Measurements from ENCODE around the gene CLRN1.

CLRN1 gene

DNA sequence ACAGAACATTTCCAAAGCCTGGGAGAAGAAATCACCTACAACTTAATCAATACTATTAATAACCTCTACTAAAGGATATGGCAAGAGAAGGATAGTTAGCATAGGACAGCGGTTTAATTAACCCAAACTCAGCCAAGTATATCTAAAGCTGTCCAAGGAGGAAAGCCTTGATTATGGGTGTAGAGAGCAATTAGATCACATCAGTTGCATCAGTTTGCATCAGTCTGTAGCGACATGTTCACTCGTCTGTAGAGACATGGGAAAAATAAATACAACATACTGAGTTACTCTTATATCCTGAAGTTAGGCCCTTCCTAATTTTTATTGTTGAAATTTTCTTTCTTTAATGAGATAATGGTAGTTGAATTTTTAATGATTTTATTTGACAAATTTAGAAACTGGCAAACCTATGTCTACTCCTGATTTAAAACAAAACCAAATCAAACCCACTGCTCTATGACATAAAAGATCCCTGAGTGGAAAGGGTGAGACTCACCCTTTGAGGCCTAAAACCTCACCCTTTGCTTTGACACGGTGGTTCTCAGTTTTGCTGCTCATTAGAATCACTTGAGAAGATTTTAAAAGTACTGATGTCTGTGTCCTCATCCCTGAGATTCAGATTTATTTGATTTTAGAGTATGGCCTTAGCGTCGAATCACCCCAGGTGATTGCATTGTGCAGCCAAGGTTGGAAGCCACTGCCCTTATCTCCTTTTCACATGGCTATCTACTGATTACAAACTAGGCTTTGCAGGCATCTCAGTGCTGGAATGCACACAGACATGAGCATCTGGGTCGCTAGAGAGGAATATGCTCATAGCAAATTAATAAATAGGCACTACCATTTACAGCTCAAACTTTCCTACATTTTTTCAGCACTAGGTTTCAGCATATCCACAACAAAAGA is 2.8 kb upstream of the CLRN1 start:
- DNase-seq, result no peak

DNA sequence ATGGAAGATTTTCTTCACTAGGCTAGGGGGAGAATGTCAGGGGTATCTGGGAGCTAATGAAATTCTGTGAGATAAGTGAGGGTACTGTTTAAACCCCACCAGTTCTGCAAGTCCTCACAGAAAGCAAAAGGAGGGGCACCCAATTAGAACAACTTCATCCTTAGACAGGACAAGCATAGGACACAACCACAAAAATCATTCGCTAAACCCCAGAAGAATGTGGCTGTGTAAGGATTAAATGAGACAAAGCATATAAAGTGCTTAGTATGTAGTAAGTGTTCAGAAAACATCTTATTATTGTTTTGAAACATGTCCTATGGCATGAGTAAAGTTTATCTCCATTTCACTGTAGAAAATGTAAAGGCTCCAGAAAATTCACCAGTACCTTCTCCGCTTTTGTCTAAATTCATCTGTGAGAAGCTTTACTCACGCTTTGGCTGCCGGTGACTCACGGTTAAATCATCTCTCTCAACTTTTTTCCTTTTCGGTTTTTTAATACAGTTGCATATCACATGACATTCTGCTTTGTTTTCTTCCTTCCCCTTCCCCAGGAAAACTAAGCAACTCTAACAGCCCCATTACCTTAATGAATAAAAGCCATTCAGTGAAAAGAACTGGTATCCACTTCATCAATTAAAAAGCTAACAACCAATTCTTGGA is 1.7 kb downstream of the CLRN1 start:
- DNase-seq, result no peak

DNA sequence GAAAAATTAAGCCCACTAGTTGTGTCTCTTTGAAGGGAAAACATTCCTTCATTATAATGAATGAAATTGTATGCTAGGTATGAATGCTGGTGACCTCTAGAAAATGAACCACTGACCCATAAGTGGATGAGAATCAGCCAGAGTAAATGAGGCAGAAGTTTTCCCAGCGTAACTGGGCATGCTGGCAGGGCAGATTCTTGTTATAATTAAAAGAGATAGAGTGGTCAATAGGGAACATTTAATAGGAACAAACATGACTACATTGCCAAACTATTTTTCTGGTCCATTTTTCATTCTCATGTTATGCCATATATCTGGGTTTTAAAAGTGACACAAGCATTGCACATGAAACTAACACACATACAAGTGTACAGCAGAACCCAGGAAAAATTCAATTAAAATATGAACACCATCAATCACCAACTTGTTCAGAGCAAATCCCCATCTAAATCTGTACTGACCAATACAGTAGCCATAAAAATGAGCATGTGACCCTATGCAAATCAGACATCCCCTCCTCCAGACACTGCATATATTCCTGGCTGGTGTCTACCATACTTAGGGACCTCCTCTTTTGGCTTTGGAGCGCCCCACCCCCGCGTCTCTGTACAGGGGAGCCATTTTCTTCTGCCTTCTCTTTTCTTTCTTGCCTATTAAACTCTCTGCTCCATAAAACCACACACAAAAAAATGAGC is 4.0 kb downstream of the CLRN1 start:
- DNase-seq, result no peak

DNA sequence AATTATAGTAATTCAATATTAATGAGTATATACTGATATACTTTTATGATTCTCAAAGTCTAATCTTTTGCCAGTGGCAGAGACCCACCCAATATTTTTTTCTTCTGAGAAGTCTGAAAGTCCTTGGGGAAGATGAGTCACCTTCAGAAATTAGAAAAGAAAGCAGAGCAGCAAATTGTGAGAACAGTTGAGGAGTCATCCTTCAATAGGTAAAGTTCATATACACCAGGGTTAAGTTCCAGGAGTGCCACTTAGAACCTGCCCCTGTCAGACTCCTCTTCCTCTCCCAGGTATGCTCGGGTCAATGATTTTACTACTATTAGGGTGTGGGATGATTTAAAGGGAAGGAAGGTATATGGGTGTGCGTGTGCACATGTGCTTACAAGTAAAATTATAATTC is 7.1 kb downstream of the CLRN1 start:
- no peak for DNase-seq

DNA sequence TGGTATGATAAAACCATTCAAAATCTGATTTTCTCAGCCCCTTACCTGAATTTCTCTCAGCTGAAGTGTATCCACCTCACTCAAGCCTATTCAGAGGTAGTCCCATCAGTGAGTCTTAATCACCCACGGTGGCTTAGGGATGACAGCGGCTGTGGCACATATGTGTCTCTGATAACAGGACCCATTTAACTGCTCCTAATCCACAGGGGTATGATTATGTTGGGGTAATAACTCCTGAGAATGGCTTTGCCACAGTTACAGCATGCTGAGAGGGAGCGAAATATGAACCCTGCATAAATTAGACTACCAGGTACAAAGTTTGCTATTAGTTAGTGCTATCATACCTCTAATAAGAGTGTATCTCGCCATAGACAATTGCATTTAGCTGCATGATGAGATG is 10.6 kb downstream of the CLRN1 start:
- DNase-seq, result no peak

DNA sequence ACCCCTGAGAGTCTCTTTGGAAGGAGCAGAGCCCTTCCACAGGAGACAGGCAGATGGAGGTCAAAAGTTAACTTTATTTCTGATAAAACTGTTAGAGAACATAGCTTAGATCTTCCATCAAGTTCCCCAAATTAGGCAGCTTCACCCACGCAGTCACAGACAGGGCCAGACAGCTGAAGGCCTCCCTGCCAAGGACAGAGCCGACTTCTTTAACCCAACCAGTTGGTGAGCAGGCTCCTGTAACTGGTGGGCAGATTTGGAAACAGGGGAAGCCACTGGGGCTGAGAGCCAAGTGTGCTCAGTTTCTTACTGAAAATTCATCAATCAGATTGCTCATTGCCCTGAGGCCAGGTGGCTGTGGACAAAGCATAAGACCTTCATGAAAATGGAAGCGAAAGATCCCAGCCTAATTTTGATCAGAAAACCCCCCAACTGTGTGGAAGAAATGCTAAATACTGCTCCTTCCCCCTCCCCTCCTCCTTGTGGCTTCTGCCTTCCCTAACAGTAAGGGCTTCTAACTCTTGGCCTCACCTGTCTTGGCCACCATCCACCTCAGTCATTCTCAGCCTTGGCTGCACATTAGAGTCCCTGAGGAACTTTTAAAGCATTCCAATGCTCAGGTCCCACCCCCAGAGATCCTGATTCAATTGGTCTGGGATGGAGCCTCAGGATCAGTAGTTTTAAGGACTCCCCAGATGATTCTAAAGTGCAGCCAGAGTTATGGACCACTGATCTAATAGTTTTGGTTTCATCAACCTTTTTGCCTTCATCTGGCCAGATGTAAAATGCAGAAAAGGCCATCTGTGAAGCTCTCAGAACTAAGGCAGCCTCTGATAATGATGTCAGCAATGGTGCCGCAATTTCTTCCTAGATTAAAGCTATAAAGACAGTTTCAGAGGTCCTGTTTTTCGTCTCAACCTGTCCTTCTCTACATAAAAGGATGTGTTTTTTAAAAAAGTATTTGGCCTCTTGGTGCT is 11.5 kb downstream of the CLRN1 start:
- DNase-seq, result no peak

DNA sequence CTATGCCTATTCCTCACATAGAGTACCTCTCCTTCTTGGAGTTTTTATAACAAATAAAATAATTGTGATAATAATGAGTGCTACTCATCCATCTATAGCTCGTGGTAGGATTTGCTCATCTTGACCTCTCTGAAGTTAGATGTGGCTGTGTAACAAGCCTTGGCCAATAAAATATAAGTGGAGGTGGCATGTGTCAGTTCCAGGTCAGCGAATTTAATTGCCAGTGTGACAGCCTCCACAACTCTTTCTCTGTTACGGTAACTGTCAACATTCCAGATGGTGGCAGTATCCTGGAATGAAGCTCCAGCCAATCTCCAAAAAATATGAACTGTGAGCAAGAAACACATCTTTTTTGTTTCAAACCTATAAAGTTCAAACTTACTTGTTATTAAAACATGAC is 13.8 kb downstream of the CLRN1 start:
- no peak for DNase-seq

DNA sequence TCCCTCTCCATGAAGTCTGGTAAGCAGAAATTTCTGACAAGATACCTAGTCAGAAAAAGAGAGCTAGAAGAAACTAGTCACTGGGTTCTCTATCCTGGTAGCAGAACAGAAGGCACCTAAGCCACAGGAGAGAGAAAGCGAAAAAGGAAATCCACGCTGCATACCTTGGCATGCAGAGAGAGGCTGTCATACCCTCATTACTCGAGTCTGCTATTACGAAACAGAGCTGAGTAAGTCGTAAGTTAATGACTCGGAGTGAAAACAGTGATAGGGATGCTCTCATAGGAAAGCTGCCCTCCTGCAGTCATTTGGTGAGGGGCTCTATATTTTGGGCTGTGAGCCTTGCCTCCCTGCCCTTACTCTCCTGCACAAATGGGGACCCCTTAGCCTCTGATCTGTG is 16.2 kb downstream of the CLRN1 start:
- no peak for DNase-seq

DNA sequence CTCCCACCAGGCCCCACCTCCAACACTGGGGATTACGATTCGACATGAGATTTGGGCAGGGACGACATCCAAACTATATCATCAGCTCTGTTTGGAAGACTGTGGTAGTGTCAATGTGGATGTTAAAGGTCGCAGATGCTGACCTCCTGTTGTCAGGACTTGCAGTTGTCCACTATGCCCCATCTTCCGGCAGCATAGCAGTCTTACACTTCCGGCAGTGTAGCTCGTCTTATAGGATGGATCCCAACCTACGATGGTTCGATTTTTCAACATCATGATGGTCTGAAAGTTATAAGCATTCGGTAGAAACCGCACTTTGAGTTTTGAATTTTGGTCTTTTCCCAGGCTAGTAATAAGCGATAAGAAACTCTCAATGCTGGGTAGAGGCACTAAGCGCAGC is 20.6 kb downstream of the CLRN1 start:
- DNase-seq, result no peak

DNA sequence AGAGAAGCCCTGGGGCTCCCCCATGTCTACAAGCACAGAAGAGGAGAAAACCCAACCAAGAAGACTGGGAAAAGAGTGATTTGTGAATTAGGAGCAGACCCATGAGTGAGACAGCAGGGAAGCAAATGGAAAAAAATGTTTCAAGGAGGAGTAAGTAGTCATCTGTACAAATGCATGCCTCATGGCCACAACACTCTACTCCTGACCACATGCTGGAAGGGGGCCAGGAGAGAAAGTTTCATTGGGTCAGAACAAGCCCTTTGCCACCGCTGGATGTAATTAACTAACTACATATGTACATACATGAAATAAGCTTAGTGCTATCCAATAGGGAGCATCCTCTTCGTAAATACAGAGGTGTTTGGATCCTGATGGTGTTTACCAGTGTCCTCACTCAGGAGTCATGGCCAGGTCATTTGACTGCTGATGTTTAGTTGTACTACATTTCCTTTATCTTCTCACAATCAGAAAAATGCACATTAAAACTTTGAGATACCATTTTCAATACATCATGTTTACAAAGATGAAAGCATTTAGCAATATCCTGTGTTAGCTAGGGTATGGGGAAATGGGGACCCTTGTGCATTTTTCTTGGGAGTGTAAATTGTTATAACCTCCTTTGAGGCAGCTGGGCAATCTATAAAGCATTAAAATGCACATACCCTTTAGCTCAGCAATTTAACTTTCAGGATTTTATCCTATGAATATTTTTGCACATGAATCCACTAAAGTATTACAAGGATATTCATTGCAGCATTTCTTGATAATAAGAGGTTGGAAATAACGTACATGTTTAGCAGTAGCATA is 27.1 kb downstream of the CLRN1 start:
- no peak for DNase-seq

DNA sequence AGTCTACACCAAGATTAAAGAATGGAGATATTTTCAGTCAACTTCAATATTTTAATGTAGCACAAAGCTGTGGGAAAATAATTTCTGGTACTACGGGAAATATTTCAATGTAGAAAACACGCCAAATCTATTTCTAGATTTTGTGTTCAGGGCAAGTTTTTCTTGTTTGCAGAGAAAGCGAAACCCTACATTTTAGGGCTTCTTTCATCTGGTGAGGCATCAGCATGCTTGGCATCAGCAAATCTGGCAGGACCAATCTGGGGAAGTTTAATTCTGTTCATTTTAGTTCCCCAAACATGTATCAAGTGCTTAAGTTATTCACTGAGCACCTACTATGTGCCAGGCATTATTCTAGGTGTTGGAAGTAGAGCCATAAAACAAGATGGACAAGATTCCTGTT is 30.3 kb downstream of the CLRN1 start:
- no peak for DNase-seq

DNA sequence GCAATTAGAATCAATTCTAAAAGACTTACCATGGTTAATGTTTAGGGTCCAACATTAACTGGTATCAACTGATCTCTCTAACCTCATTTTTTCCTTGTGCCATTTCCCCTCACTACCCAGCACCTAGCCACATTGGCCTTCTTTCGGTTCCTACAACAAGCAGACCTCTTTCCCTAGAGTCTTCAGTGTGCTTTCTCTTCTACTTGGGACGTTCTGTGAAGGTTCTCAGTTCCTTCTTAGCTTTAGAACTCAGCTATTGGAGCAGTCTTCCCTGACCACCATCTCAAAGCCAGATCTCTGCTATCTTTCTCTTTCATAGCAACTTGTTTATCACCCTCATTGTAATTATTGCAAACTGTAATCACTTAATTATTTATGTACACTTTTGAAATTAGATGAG is 35.8 kb downstream of the CLRN1 start:
- no peak for DNase-seq

DNA sequence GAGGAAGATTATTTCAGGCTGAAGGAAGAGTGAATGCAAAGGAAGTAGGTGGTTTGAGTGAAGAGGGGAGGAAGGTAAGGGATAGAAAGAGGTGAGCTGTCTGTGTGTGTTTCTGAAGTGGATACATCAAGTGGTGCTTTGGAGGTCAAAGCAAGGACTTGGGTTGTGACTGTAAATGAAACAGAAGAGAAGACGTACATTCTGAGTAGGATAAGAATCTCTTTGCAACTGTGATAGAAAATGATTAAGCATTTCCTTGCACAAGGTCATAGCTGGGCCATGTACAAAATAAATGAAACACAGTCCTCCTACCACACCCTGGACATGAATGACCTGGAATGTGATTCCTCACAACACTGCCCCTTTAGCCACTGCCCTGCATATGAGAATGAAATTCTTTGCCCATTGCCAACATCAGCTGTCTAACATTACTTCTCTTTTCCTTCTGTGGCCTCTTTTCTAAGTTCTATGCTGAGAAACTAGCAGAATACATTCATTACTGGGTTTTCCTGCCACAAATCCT is 39.0 kb downstream of the CLRN1 start:
- no peak for DNase-seq

DNA sequence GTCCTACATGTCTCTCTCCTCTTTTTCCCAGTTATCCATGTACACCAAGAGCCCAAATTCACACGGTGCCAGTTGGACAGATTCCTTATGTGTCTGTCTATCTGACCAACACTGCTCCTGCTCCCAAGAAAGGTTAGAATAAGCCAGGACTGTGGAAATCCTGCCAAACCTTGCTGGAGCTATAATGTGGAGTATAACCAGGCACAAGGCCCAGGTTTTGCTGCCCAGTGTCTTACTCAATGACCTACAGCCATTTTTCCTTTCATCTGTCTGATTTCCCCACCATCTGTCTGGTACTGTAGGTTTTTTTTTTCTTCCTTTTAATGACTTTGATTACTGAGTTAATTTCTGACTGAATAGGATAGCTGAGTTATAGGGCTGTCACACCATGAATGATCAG is 40.8 kb downstream of the CLRN1 start:
- no peak for DNase-seq

DNA sequence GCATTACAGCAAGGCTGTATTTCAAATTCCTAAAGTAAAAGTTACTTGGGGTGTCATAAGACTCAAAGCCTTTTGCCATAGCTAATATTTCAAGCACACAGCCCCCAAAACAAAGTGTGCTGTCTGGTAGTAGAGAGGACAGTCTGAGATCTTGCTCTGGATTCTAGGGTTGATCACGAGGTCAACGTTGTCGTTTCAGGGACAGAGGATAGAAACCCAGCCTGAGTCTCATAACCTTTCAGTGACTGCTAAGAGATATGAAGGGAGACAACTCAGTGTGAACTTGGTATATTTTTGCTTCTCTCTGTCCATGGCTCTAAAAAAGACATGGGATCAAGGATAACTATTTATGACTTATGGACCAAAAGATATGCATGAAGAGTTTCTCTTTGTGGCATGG is 41.7 kb downstream of the CLRN1 start:
- DNase-seq, result no peak

DNA sequence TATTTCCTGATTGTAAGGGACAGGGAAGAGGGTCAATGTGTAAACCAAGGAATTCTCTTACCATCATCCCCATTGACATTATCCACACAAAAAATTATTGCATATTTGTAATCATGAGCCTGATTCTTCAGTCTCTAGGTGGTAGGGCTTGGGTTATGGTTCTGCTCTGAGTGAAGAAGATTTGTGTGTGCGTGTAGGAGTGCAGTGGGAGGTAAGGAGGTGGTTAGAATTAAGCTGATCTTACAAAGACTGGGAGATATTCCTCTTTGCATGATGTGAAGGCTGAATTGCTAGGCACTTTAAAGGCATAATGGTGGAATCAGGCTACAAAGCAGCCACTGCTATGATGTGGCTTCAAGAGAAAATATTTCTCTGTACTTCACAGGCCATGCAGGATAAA is 44.3 kb downstream of the CLRN1 start:
- no peak for DNase-seq

DNA sequence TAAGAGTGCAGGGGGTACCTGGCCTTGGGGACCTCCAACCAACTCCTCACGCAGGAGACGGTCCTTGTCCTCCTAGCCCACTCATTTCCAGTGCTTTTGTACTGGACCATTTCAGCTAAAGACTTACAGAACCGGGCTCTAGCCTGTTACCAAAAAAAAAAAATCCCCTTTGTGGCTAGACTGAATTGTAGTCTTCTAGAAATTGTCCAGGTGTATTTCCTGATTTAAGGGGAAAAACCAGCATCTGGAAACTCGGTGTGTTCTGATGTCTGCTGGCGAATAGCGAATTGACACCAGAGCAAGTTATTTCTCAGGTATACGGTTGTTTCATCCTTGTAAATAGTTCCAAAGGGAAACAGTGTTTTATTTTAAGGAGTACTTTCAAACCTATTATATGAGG is 46.2 kb downstream of the CLRN1 start:
- no peak for DNase-seq

DNA sequence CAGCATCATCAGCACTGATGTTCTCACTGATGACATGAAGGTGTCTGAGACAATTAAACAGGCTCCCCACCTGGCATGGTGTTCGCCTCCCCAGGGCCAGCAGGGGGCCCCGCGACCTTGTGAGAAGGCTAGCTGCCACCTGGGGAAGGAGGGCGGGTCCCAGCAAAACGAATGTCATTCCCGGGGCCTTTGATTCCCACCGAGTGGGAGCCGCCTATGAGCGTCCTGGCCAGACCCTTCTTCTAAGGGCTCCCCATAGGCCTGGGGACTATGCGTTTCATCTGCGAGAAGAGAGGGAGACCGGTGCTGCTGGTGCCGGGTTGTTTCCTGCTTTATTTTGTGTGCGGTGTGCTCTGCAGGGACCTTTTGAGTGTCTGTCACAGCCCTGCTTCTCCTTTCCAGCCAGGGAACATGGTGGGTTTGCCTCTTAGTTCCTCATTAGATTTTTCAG is 46.8 kb downstream of the CLRN1 start:
- DNase-seq, result peak; percentile 38

DNA sequence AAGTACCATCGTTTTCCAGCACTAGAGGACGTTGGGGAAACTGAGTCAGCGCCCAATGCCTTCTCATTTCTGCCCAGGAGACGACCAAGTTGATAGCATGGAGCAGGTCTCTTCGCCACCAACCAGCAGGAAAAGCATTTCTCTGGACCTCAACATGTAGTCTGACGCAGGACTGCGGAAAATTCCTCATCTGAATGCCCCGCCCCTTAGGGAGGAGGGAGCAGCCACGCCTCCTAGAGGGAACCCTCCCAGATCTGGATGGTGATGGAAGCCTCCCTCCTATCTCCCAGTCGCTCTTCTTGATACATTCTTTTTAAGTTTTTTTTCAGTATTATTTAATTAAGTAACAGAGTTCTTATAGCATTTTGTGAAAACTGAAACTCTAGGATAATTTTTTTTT is 49.9 kb downstream of the CLRN1 start:
- no peak for DNase-seq

DNA sequence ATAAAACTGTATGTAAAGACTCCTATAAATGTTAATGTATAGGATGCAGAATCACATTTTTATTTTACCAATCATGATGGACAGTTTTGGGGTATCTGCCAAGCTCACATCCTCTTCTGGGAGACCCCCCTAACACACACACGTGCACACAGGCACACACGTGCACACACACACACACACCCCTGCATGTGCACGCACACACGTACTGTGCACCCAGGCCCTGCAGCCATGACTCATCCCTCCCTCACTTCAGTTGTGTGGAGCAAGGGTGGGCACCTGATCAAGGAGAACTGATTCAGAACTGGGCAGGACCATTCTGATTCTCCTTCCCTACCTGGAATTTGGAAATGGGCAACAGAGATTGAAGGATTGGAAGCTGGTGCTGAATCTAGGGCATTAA is 51.3 kb downstream of the CLRN1 start:
- DNase-seq, result no peak

DNA sequence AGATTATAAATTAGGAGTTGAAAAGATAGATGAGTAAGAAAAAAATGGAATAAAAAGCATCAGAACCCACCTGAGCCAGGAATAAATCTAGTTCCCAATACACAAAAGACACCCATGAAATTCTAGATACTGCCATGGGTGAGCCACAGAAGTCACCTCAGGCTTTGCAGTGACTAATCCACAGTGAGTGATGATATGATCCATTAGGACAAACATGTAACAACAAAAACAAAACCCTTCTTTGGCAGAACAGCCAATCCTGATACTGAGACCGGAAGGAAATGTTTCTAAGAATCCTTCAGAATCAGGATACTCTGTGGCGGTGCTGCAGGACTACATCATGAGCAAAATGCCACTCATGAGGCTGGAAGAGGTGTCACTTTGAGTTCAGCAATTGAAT is 52.3 kb downstream of the CLRN1 start:
- DNase-seq, result no peak

DNA sequence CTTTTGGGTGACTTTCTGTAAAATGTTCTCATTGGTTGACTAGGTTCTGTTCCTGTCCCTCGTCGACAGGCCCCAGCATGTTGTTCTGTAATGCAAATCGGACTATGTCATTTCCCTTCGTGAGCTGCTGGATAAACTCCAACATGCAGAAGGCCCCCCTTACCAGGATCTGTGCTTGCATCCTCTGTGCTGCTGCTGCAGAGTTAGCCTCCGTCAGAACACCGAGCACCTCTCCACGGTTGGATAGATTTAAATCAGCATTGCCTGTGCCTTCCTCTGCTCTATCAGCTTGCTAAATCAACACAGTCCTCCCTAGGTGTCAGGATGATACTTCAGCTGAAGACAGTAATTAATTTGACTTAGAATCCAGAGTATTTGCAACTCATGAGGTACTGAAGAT is 54.6 kb downstream of the CLRN1 start:
- DNase-seq, result no peak
